ENCODE data around the gene TAS2R40.

DNA sequence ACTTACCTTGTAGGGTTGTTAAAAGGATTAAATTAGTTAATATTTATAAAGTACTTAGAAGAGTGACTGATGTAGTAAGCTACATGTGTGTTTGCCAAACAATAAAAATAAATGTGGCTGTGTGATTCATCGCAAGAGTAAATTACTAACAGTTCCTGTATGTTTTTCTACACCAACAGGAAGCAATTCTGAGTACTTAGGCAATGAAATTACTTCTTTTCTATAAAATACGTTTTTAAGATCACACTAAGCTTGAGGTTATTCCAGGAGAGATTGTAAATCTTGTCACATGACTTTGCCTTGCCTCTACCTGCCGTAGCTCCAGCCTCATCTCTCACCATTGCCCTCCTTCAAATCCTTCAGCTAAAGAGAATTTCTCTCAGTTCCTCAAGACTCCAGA lies 23.3 kb downstream of the TAS2R40 start:
- no peak for TF ChIP-seq POLR2A (IDR thresholded peaks at IDR 0.05)
- TF ChIP-seq, protein P1, sequence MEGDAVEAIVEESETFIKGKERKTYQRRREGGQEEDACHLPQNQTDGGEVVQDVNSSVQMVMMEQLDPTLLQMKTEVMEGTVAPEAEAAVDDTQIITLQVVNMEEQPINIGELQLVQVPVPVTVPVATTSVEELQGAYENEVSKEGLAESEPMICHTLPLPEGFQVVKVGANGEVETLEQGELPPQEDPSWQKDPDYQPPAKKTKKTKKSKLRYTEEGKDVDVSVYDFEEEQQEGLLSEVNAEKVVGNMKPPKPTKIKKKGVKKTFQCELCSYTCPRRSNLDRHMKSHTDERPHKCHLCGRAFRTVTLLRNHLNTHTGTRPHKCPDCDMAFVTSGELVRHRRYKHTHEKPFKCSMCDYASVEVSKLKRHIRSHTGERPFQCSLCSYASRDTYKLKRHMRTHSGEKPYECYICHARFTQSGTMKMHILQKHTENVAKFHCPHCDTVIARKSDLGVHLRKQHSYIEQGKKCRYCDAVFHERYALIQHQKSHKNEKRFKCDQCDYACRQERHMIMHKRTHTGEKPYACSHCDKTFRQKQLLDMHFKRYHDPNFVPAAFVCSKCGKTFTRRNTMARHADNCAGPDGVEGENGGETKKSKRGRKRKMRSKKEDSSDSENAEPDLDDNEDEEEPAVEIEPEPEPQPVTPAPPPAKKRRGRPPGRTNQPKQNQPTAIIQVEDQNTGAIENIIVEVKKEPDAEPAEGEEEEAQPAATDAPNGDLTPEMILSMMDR (IDR thresholded peaks at IDR 0.05): no peak
- no peak for TF ChIP-seq POLR2AphosphoS5 (IDR thresholded peaks at IDR 0.05)

All from stomach (tissue), 4 donors.